HT-29 (cell line): ENCODE measurements around the gene PAPSS2. TPM values are rescaled to one million over a fixed set of nuclear protein-coding genes. Genes with fewer than 3 reads are reported as not detected.
A peak's percentile ranks its signal among the peaks of the same experiment; 100 is the strongest.
"Not testable (repeated sequence)": the region's sequence is repeated elsewhere in the genome, so short reads cannot be mapped to it uniquely, and the experiment has no call there.

ENCODE experiments used
- DNase-seq: peaks from one replicate; pipeline ENCODE4 v3.0.0-alpha.2; 2015; ENCODE audit warnings: low spot score
- total RNA-seq: library from RNA; depleted of rRNA; stranded (reverse); fragments of >200 nt; shearing (Covaris generic); gene quantifications from 2 replicates; pipeline ENCODE4 v1.2.3, GENCODE V29; 2014

Gene PAPSS2
- total RNA-seq, 1 experiment from 2014 or later, result 23.2 TPM

DNA sequence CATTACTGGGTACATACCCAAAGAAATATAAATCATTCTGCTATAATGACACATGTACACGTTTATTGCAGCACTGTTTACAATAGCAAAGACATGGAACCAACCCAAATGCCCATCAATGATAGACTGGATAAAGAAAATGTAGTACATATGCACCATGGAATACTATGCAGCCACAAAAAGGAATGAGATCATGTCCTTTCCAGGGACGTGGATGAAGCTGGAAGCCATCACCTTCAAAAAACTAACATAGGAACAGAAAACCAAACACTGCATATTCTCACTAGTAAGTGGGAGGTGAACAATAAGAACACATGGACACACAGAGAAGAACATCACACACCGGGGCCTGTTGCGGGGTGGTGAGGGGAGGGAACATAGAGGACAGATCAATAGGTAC is 88.6 kb downstream of the PAPSS2 start:
- DNase-seq, result not testable (repeated sequence)

DNA sequence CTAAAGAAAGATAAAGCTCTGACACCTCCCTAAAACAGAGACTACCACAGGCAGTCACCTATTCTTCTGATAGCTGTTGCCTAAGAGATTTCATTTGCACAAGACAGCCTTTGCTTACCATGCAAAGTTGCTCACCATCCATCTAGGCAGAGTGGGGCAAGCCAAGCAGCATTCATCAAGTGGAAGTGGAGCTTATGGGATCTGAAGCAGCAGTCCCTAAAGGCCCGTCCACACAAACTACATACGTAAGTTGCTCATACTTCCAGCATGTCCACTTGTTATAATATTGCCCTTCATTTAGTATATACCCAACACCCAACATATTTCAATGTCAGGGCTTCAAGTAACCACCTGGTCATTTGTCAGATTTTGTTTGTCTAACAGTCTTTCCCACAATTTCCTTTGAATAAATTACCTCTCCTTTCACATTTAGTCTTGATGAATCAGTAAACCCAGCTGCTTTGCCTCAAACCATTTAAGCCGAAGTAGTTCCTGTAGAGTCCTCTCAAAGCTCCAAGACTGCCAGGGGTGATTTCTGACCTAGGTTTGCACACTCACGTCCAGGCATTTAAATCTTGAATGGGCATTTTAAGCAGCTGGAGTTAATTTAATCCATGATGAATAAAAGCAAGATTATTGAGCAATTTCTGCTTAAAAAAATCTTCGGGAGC is 90.5 kb downstream of the PAPSS2 start:
- no peak for DNase-seq

DNA sequence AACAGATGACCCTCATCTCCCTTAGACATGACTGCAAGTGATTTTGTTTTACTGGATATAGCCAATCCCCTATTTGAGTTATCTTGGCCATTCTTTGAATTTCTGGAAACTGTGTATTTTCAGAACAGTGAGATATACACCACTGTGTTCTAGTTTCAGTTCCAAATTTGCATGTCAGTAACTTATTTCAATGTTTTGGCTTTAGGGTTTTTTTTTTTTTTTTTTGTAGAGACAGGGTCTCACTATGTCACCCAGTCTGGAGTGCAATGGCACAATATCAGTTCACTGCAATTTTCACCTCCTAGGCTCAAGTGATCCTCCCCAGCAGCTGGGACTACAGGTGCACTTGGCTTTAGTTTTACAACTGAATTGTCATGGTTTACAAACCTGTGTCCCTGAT is 91.1 kb downstream of the PAPSS2 start:
- DNase-seq, result no peak

- no peak for DNase-seq
Observed at GRCh38 chr10:87751274-87751673, 91.6 kb downstream of the PAPSS2 start.

DNA sequence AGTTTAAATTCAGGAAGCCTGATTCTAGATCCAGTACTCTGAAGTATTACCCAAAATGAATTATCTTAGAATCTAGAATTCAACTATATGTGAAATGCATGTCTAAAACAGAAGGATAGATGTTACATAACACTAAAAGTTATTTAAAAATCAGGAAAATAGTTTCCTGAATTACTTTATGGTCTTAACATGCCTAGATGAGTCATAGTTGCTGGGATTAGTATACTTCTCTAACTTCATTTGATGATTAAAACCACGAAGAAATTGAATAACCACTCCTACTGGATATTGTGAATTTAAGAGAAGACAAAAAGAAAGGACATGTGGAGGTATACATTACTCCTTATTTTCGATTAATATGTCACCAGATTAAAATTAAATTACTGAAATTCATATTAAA is 92.9 kb downstream of the PAPSS2 start:
- no peak for DNase-seq

- DNase-seq, result no peak
Observed at GRCh38 chr10:87753995-87754866, 94.6 kb downstream of the PAPSS2 start.

- DNase-seq, result no peak
Observed at GRCh38 chr10:87757685-87758084, 98.0 kb downstream of the PAPSS2 start.

- no peak for DNase-seq
Observed at GRCh38 chr10:87759551-87759950, 99.9 kb downstream of the PAPSS2 start.

DNA sequence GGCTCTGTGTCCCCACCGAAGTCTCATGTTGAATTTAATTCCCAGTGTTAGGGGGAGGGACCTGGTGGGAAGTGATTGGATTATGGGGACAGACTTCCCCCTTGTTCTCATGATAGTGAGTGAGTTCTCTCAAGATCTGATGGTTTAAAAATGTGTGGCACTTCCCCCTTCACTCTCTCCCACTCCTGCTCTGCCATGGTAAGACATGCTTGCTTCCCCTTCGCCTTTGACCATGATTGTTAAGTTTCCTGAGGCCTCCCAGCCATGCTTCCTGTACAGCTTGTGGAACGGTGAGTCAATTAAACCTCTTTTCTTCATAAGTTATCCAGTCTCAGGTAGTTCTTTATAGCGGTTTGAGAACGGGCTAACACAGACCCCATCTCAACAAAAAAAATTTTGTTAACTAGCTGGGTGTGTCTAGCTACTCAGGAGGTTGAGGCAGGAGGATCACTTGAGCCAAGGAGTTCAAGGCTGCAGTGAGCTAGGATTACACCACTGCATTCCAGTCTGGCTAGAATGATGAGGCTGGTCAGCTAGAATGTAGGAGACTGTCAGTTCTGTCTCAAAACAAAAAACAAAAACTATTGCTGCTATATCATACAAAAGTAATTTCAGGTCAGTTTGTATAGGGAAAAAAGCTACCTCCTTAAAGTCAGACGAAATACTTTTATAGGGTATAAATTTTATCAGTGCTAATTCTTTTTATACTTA is 100.7 kb downstream of the PAPSS2 start:
- no peak for DNase-seq

DNA sequence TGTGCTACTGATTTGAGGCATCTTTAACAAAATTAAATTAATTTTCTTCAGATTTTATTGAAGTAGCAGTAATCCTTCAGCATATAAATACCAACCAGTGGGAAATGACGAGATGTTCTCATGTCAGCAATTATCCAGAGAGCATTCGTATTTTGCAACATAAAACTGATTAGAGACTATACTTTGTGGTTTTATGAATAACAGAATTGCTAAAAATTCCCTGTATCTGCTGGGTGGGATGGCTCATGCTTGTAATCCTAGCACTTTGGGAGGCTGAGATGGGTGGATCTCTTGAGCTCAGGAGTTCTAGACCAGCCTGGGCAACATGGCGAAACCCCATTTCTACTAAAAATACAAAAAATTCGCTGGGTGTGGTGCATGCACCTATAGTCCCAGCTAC is 101.5 kb downstream of the PAPSS2 start:
- DNase-seq, result no peak

GRCh38 chr10:87761892-87762291 is 102.2 kb downstream of the PAPSS2 start:
- no peak for DNase-seq

- no peak for DNase-seq
Observed at GRCh38 chr10:87763086-87763861, 103.6 kb downstream of the PAPSS2 start.

- DNase-seq, result no peak
Observed at GRCh38 chr10:87764072-87764934, 104.6 kb downstream of the PAPSS2 start.

DNA sequence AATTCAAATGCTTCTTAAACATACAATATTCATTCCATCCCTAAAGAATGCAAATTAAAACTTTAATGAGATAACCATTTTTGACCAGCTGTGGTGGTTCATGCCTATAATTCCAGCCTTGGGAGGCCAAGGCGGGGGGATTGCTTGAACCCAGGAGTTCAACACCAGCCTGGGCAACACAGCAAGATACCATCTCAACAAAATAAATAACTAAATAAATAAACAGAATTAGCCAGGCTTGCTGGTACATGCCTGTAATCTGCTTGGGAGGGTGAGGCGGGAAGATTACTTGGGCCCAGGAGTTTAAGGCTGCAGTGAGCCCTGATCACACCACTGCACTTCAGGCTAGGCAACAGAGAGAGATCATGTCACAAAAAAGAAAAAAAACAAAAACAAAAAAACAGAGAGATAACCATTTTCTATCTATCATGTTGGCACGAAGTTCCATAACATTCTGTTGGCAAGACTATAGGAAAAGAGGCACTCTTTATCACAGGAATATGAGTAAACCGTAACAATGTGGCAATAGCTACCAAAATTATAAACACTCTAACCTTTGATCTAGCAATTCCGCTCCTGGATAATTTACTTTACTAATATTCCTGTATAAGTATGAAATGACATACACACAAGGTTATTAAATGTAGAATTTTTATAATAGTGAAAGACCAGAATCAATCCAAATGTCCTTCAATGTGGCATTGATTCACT is 106.1 kb downstream of the PAPSS2 start:
- DNase-seq, result no peak

DNA sequence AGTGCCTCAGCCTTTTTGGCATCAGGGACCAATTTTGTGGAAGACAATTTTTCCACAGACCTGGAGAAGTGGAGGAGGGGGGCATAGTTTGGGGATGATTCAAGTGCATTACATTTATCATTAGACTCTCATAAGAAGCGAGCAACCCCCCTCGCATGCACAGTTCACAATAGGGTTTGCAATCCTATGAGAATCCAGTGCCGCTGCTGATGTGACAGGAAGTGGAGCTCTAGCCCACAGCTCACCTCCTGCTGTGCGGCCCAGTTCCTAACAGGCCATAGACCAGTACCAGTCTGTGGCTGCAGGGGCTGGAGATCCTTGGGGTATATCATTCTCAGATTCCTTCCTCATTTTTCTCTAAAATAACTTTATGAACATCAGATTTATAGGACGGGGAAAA is 107.6 kb downstream of the PAPSS2 start:
- DNase-seq, result no peak

DNA sequence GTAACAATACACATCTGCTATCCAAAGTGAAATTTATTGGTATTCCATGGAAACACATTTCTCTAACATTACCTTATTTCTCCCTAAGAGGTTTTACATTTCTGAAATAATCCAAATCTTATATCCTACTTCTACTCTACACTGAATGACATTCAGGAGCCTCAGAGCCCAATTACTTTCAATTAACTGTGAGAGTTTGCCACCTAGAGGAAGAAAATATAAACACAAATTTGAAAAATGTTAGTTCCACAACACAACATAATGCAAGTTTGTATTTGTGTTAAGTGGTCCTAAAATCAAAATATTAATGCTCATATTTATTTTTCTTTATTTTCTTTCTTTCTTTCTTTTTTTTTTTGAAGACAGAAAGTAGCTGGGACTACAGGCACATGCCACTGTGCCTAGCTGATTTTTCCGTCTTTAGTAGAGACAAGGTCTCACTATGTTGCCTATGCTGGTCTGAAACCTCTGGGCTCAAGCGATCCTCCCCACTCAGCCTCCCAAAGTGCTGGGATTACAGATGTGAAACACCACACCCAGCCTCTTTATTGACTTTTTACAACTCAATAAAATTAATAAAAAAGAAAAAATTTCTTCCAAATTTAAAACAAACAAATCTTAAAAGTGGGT is 112.3 kb downstream of the PAPSS2 start:
- DNase-seq, result peak; percentile 60

GRCh38 chr10:87775766-87776165 is 116.1 kb downstream of the PAPSS2 start:
- no peak for DNase-seq

GRCh38 chr10:87776328-87776727 is 116.7 kb downstream of the PAPSS2 start:
- DNase-seq, result no peak

DNA sequence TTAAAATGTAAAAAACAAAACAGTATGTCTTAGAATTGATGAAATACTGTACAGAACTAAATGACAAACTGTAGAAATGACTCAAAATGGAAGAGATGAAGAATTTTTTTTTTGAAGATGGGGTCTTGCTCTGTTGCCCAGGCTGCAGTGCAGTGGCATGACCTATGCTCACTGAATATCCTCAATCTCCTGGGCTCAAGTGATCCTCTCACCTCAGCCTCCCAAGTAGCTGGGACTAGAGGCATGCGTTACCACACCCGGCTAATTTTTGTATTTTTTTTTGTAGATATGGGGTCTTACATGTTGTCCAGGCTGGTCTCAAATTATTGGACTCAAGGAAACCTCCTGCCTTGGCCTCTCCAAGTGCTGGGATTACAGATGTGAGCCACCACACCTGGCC is 121.9 kb downstream of the PAPSS2 start:
- DNase-seq, result no peak

DNA sequence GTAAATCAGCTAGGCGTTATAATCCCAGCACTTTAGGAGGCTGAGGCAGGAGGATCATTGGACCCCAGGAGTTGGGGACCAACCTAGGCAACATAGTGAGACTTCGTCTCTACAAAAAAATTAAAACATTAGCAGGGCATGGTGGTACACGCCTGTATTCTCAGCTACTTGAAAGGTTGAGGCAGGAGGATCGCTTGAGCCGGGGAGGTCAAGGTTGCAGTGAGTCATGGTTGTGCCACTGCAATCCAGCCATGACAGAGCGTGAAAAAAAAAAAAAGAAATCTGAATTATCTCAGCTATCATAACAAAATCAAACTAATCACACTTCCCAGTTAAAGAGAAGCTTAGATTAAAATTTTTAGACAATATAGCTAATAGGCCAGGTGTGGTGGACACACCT is 123.0 kb downstream of the PAPSS2 start:
- DNase-seq, result no peak
